ENCODE measurements around the gene IKBKE.

IKBKE gene

DNA sequence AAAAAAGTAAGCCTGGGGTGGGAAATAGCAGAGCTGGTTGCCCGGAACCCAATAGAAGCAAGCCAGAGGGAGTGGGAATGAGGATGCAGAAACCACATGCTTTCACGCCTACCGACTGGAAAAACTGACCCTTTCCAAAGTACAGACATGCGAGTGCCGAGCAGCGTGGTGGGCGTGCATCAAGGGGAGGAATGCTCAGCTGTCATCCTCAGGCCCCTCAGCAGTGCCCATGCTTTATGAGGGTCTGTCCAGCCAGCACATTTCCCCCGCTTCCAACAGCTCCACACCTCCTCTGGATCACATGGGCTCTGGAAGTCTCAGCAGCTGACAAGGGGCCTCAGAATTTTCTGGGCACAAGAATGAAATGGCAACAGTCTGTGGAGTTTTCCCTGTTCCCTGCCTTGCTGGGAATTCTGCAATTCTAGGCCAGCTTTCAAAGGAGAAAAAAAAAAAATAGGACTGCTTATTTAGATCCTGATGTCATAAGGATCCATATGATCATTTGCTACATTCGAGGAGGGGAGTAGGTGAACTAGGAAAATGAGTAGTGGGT is 19.1 kb upstream of the IKBKE start:
- Histone ChIP-seq H3K4me2 (no peak overlapping the region), H3K27ac (no peak overlapping the region), H3K4me1 (peaks cover 8% of the 10 kb centered on the region; the same call in 1 of the 2 replicates), H3K4me3 (no peak overlapping the region), H3K27me3 (no peaks in the 10 kb centered on the region), H4K20me1 (no peaks in the 10 kb centered on the region), H3K36me3 (peaks cover 99% of the 10 kb centered on the region), H3K9me3 (no peaks in the 10 kb centered on the region), H3K9ac (no peak overlapping the region)
- no peak for TF ChIP-seq Cebpa-rat (IDR thresholded peaks at IDR 0.05)

DNA sequence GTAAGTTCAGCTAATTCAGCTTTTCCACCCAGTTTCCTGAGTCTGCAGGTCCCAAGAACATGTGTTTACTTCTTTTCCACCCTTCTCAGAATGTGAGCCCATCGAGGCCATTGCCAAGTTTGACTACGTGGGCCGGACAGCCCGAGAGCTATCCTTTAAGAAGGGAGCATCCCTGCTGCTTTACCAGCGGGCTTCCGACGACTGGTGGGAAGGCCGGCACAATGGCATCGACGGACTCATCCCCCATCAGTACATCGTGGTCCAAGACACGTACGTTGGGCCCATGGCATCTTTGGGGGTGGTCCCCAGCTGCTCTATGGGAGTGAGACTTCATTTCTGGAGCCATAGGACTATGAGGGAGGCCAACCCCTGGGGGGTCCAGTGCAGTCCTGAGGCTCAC is 17.2 kb upstream of the IKBKE start:
- Histone ChIP-seq H3K4me3 (no peak overlapping the region), H3K36me3 (peaks cover 97% of the 10 kb centered on the region), H3K9me3 (no peaks in the 10 kb centered on the region), H3K4me2 (no peak overlapping the region), H4K20me1 (no peaks in the 10 kb centered on the region), H3K27ac (no peak overlapping the region), H3K27me3 (no peaks in the 10 kb centered on the region), H3K4me1 (peaks cover 8% of the 10 kb centered on the region; the same call in 1 of the 2 replicates), H3K9ac (no peak overlapping the region)
- no peak for TF ChIP-seq Cebpa-rat (IDR thresholded peaks at IDR 0.05)

DNA sequence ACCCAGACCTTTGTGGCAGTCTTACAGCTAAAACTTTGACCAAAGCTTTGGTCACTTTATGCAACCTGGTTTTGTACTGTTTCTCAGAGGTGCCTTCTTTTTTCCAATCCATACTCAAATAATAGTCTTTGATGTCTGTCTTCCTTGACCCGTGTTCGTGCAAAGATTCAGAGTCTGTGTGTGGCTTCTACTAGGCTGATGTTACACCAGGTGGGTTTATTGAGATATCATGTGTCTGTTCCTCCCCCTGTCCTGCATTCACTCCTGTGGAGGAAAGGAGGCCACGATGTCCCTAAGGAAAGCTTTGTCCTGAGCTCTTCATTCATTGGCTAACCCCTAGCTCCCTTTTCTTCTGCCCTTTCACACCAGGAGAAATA is 15.0 kb upstream of the IKBKE start:
- TF ChIP-seq Cebpa-rat (IDR thresholded peaks at IDR 0.05) = no peak
- H3K4me1 ChIP-seq = peaks cover 8% of the 10 kb centered on the region; the same call in 1 of the 2 replicates
- H3K9ac ChIP-seq = no peak overlapping the region
- H3K27me3 ChIP-seq = no peaks in the 10 kb centered on the region
- H4K20me1 ChIP-seq = no peaks in the 10 kb centered on the region
- H3K36me3 ChIP-seq = peaks cover 97% of the 10 kb centered on the region
- H3K27ac ChIP-seq = no peak overlapping the region
- H3K4me2 ChIP-seq = no peak overlapping the region
- H3K9me3 ChIP-seq = no peaks in the 10 kb centered on the region
- H3K4me3 ChIP-seq = no peak overlapping the region

DNA sequence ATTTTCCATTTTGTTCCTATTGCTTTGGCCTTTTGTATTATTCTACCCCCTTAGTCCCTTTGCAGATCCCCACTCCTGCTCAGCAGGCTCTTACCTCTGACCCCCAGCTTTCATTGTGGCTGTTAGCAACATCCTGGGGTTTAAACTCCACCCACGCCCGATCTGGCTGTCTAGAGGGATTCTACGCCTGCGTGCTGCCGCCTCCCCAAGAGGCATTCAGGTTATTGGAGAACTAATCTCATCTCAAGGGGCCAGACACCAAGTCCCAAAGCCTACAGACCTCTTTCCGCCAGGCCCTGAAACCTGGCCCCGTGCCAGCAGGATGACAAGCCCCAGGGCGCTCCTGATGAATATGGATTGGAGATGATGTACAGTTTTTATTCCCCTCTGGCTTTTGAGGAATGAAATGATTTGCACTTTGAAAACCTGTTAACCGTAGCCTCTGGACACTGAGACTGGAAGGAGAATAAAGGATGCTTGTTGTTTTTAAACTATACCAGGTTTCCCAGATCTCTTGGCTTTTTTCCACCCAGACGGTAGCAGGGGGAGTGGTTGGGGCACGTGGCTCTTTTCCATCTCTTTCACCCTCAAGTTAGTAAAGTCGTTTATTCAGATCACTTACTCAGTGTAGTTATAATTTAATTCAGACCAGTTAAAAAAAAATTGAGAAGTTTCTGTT is 14.5 kb upstream of the IKBKE start:
- no peaks in the 10 kb centered on the region for H4K20me1 ChIP-seq
- peaks cover 95% of the 10 kb centered on the region for H3K36me3 ChIP-seq
- no peak overlapping the region for H3K4me3 ChIP-seq
- peaks cover 8% of the 10 kb centered on the region for H3K4me1 ChIP-seq
- no peak for TF ChIP-seq Cebpa-rat (IDR thresholded peaks at IDR 0.05)
- H3K27me3 ChIP-seq = no peaks in the 10 kb centered on the region
- H3K9me3 ChIP-seq = no peaks in the 10 kb centered on the region
- no peak overlapping the region for H3K4me2 ChIP-seq
- no peak overlapping the region for H3K9ac ChIP-seq
- no peak overlapping the region for H3K27ac ChIP-seq

DNA sequence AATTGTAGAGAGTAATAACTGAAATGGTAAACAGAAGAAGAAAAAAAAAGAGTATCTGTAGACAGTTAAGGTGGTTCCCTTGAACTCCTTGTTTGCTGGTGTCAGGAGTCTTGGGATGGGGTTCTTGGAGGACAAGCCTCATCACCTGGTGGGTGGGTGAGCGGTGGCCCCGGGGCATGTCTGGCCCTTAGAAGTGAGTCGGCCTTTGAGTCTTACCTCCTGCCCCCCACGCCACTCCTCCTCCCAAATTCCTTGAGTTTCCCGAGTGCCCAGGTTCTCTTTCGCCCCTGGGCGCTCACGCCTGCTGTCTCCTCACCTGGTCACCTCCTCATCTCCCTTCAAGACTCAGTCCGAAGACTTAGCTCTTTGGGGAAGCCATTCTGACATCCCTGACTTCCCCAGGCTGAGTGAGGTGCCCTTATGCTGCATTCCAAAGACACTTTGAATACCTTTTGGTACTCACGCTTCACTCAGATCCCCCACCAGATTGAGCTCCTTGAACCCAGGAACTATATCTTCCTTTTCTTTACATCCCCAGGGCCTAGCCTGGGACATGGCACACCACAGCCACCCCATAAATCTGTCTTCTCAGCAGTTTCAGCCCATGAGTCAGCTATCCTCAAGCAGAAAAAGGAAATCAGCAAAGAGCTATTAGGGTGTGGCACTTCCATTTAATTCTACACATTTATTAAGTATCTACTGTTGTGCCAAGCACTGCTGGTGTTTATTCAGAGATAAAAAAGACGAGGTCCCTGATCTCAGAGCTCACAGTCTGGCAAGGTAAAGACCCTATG is 13.5 kb upstream of the IKBKE start:
- H3K4me1 ChIP-seq = peaks cover 13% of the 10 kb centered on the region
- H3K36me3 ChIP-seq = peaks cover 94% of the 10 kb centered on the region
- TF ChIP-seq Cebpa-rat (IDR thresholded peaks at IDR 0.05) = no peak
- H3K9ac ChIP-seq = no peak overlapping the region
- H3K9me3 ChIP-seq = no peaks in the 10 kb centered on the region
- H3K27ac ChIP-seq = no peak overlapping the region
- H4K20me1 ChIP-seq = no peaks in the 10 kb centered on the region
- no peak overlapping the region for H3K4me2 ChIP-seq
- no peaks in the 10 kb centered on the region for H3K27me3 ChIP-seq
- no peak overlapping the region for H3K4me3 ChIP-seq

DNA sequence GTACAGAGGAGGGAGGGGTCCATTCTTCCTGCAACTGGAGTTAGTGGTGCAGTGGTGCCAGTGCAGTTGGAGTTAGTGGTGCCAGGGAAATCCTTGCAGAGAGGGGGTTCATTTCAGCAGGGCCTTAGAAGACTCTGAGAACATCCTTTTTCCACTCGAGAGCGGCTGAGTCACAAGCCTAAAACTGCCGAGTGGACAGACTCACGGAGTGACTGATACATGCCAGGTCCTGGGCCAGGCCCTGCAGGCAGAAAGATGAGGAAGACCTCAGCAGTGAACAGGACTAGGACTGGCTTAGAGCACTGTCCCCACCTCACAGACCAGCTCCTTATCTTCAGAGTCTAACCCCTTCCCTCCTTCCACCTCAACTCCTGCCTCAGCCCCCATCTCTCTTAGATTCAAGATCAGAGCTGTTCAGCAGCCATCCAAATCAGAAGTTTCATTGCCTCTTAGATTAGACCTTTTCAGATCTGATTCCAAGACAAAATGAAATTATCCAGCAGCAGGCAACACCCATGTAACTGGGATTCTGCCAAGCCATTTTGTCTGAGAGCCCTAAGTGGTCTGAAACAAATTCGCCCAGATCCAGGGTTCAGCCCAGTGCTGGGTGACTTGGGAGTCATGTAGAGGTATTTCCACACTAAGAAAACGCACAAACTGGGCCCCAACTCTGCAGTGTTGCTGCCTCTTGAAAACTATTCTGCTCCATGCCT is 12.7 kb upstream of the IKBKE start:
- no peak overlapping the region for H3K27ac ChIP-seq
- no peak overlapping the region for H3K4me2 ChIP-seq
- H3K4me1 ChIP-seq = peaks cover 13% of the 10 kb centered on the region
- no peak overlapping the region for H3K9ac ChIP-seq
- H3K9me3 ChIP-seq = no peaks in the 10 kb centered on the region
- H4K20me1 ChIP-seq = no peaks in the 10 kb centered on the region
- no peaks in the 10 kb centered on the region for H3K27me3 ChIP-seq
- TF ChIP-seq Cebpa-rat (IDR thresholded peaks at IDR 0.05) = no peak
- peaks cover 91% of the 10 kb centered on the region for H3K36me3 ChIP-seq
- H3K4me3 ChIP-seq = no peak overlapping the region

DNA sequence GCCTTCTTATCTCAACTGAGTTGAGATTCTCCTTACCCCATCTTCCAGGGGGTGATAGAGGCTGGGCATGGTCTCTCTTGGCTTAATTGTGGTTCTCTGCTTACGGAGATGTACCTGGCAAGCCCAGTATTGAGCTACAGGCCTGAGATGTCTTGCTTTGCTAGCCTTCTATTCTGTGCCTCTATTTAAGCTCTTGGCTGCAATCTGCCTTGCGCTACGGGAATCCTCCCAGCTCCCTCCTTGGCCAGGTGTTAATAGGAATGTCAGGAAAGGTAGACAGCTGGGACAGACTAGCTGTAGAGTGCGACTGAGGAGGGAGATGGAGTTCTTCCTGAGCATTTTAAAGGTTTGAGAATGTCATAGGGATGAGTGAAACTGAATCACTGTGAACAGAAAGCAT is 10.6 kb upstream of the IKBKE start:
- TF ChIP-seq Cebpa-rat (IDR thresholded peaks at IDR 0.05) = no peak
- H3K4me3 ChIP-seq = no peak overlapping the region
- no peaks in the 10 kb centered on the region for H4K20me1 ChIP-seq
- no peaks in the 10 kb centered on the region for H3K27me3 ChIP-seq
- no peak overlapping the region for H3K27ac ChIP-seq
- H3K36me3 ChIP-seq = peaks cover 91% of the 10 kb centered on the region
- H3K9ac ChIP-seq = no peak overlapping the region
- no peak overlapping the region for H3K4me2 ChIP-seq
- peaks cover 22% of the 10 kb centered on the region for H3K4me1 ChIP-seq
- no peaks in the 10 kb centered on the region for H3K9me3 ChIP-seq

DNA sequence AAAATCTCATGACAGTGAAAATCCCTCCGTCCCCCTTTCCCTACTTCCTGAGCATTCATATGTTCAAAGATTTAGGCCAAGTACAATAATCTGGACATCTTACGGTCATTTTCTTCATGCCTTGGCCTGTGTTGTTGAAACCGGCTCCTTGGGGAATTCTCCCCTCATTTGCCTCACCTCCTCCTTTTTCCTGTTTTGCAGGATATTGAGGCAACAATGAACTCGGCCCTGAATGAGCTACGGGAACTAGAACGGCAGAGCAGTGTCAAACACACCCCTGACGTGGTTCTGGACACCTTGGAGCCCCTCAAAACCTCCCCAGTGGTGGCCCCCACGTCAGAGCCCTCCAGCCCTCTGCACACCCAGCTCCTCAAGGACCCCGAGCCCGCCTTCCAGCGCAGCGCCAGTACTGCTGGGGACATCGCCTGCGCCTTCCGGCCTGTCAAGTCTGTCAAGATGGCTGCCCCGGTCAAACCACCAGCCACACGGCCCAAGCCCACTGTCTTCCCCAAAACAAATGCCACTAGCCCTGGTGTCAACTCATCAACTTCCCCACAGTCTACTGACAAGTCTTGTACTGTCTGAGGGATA is 9.3 kb upstream of the IKBKE start:
- Histone ChIP-seq H3K27ac (peak overlapping the region; percentile 35; the same call in 1 of the 2 replicates), H3K4me3 (no peak overlapping the region), H3K4me1 (peaks cover 27% of the 10 kb centered on the region), H3K9me3 (no peaks in the 10 kb centered on the region), H3K4me2 (peak overlapping the region; percentile 24; the same call in 1 of the 2 replicates), H3K9ac (no peak overlapping the region), H3K36me3 (peaks cover 82% of the 10 kb centered on the region), H3K27me3 (no peaks in the 10 kb centered on the region), H4K20me1 (no peaks in the 10 kb centered on the region)
- no peak for TF ChIP-seq Cebpa-rat (IDR thresholded peaks at IDR 0.05)

DNA sequence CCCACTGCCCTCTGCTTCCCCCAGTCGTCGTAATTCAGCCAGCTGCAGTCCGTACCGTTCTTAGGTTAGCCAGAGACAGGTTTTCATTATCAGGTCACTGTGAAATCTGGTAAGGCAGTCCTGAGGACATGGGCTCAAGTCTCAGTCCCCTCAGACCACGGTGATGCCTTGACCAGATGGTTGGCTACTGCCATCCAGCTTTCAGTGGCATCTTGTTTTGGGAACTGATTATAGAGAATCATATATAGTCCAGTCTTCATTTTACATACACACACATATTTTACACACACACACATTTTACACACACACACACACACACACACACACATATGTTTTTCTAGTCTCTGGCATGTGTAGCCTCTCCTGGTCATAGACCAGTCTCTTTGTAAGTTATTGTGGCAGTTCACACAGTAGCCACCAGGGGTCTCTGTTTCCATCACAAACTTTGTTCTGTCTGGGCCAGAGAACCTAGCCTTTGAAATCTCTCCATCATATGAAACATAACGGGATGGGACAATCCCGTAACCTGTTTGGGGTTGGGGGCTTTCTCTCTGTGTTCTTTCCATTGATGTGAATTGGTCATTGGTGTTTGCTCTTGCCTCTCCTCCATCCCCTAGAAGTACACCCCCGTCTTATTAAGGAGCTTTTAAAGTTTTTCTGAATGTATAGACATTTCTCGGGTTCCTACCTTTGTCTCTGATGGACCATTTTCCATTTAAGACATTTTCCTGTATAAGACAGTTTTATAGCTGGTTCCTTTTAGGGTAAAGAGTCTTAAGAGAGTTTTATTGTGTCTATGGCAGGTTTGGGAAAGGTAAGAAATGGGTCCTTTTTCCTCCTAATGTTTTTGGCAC is 8.4 kb upstream of the IKBKE start:
- Histone ChIP-seq H3K4me2 (no peak overlapping the region), H3K9me3 (no peaks in the 10 kb centered on the region), H4K20me1 (no peaks in the 10 kb centered on the region), H3K27me3 (no peaks in the 10 kb centered on the region), H3K9ac (no peak overlapping the region), H3K36me3 (peaks cover 75% of the 10 kb centered on the region), H3K4me3 (no peak overlapping the region), H3K27ac (no peak overlapping the region), H3K4me1 (peaks cover 36% of the 10 kb centered on the region)
- no peak for TF ChIP-seq Cebpa-rat (IDR thresholded peaks at IDR 0.05)

Data from BLaER1 (cell line).